Stimulated activated CD4-positive, alpha-beta T cell treated with anti-CD3 and anti-CD28 coated beads, Interleukin-1b, Interleukin-23, amount 100 ng/mL, for 24 hours (primary cell): Measurements from ENCODE around the gene HIVEP3.

ENCODE experiments used
- DNase-seq, 4 experiments: peaks; one replicate each; pipeline ENCODE4 v3.0.0-alpha.2; 2020; ENCODE audit warnings: low read depth in 4 of 4, low spot score in 1 of 4

HIVEP3 gene

GRCh38 chr1:41850029-41850428 lies 68.7 kb downstream of the HIVEP3 start:
- no peak for DNase-seq

GRCh38 chr1:41849211-41849759 lies 69.4 kb downstream of the HIVEP3 start:
- no peak for DNase-seq

- no peak for DNase-seq
Measured at GRCh38 chr1:41848216-41848952, 70.3 kb downstream of the HIVEP3 start.

- DNase-seq, result no peak
Measured at GRCh38 chr1:41847733-41848132, 71.0 kb downstream of the HIVEP3 start.

GRCh38 chr1:41846625-41847405 lies 71.9 kb downstream of the HIVEP3 start:
- no peak for DNase-seq

- no peak for DNase-seq
Measured at GRCh38 chr1:41844781-41845272, 73.9 kb downstream of the HIVEP3 start.

GRCh38 chr1:41844255-41844654 lies 74.5 kb downstream of the HIVEP3 start:
- DNase-seq, result no peak

GRCh38 chr1:41842993-41843755 lies 75.5 kb downstream of the HIVEP3 start:
- DNase-seq, result no peak

GRCh38 chr1:41842326-41842725 lies 76.4 kb downstream of the HIVEP3 start:
- no peak for DNase-seq

GRCh38 chr1:41840592-41841246 lies 78.0 kb downstream of the HIVEP3 start:
- DNase-seq, result no peak

GRCh38 chr1:41838266-41838665 lies 80.5 kb downstream of the HIVEP3 start:
- DNase-seq, result no peak

GRCh38 chr1:41837691-41838090 lies 81.0 kb downstream of the HIVEP3 start:
- DNase-seq, result no peak

- DNase-seq, result no peak
Measured at GRCh38 chr1:41835485-41835884, 83.2 kb downstream of the HIVEP3 start.

- no peak for DNase-seq
Measured at GRCh38 chr1:41833519-41834000, 85.2 kb downstream of the HIVEP3 start.

- DNase-seq, result no peak
Measured at GRCh38 chr1:41830726-41831125, 88.0 kb downstream of the HIVEP3 start.

GRCh38 chr1:41827991-41828570 lies 90.6 kb downstream of the HIVEP3 start:
- DNase-seq, result no peak

GRCh38 chr1:41823471-41823870 lies 95.3 kb downstream of the HIVEP3 start:
- DNase-seq, result no peak

- DNase-seq, result no peak
Measured at GRCh38 chr1:41822866-41823265, 95.9 kb downstream of the HIVEP3 start.

- DNase-seq, result no peak
Measured at GRCh38 chr1:41819843-41820242, 98.9 kb downstream of the HIVEP3 start.

GRCh38 chr1:41819069-41819468 lies 99.7 kb downstream of the HIVEP3 start:
- no peak for DNase-seq
